ENCODE data around the gene TAP1.

GRCh38 chr6:32827025-32827424, 26.5 kb downstream of the TAP1 start:
- TF ChIP-seq CTCF (IDR thresholded peaks at IDR 0.05) (no peak), EZH2 (IDR thresholded peaks at IDR 0.05; ENCODE audit: borderline replicate concordance, insufficient read depth, low read depth, low read length, poor library complexity, severe bottlenecking) (no peak)
